Limb (tissue), 2 donors: ENCODE measurements around the gene C19orf85.
"Not testable (repeated sequence)": the region's sequence is repeated elsewhere in the genome, so short reads cannot be mapped to it uniquely, and the experiment has no call there.

Experiments used
- DNase-seq, 2 donors: peaks; one replicate each; pipeline ENCODE4 v3.0.0-alpha.2; 2016; ENCODE audit errors: extremely low spot score in 2 of 2

Gene C19orf85

GRCh38 chr19:55441692-55442321 lies 22.7 kb downstream of the C19orf85 start:
- DNase-seq: no peak

GRCh38 chr19:55441319-55441691 lies 23.2 kb downstream of the C19orf85 start:
- DNase-seq: no peak

- no peak for DNase-seq
These were observed 24.0 kb downstream of the C19orf85 start for GRCh38 chr19:55440411-55441105.

- no peak for DNase-seq
These were observed 25.5 kb downstream of the C19orf85 start for GRCh38 chr19:55439052-55439451.

- DNase-seq: peak; percentile 57 to 85
These were observed 27.1 kb downstream of the C19orf85 start for GRCh38 chr19:55437410-55437809.

GRCh38 chr19:55436847-55437246 lies 27.7 kb downstream of the C19orf85 start:
- no peak for DNase-seq

- DNase-seq: no peak
These were observed 29.5 kb downstream of the C19orf85 start for GRCh38 chr19:55435020-55435419.

- no peak for DNase-seq
These were observed 30.1 kb downstream of the C19orf85 start for GRCh38 chr19:55434356-55434919.

GRCh38 chr19:55433292-55433691 lies 31.3 kb downstream of the C19orf85 start:
- DNase-seq: no peak

GRCh38 chr19:55432241-55432959 lies 32.2 kb downstream of the C19orf85 start:
- DNase-seq: no peak

- no peak for DNase-seq
These were observed 33.4 kb downstream of the C19orf85 start for GRCh38 chr19:55431183-55431582.

GRCh38 chr19:55426042-55426441 lies 38.5 kb downstream of the C19orf85 start:
- peak in 1 of 2 donors; percentile 19 for DNase-seq

GRCh38 chr19:55424518-55424917 lies 40.0 kb downstream of the C19orf85 start:
- no peak for DNase-seq

GRCh38 chr19:55423225-55424005 lies 41.1 kb downstream of the C19orf85 start:
- no peak for DNase-seq

- DNase-seq: not testable (repeated sequence)
These were observed 43.3 kb downstream of the C19orf85 start for GRCh38 chr19:55421281-55421680.

GRCh38 chr19:55419624-55420236 lies 44.8 kb downstream of the C19orf85 start:
- DNase-seq: no peak

GRCh38 chr19:55419103-55419502 lies 45.4 kb downstream of the C19orf85 start:
- no peak for DNase-seq

- peak; percentile 68 to 69 for DNase-seq
These were observed 46.4 kb downstream of the C19orf85 start for GRCh38 chr19:55418185-55418584.
